Fibroblast of pulmonary artery (primary cell): ENCODE results near the gene ZRANB1.

Source experiments
- DNase-seq: peaks from one replicate; pipeline ENCODE4 v3.0.0-alpha.2; 2010; ENCODE audit warnings: low read depth
- H3K4me3 ChIP-seq: replicated peaks from 2 replicates; pipeline ENCODE4 v1.5.1; 2011; ENCODE audit warnings: low read depth, mild to moderate bottlenecking, control low read depth, low read length, moderate library complexity
- TF ChIP-seq, protein P1 (sequence below): IDR thresholded peaks from 2 replicates; pipeline ENCODE4 v1.5.1; 2011; ENCODE audit warnings: mild to moderate bottlenecking, control low read depth, low read length, inconsistent platforms; ENCODE audit errors: missing control alignments

ZRANB1 gene

DNA sequence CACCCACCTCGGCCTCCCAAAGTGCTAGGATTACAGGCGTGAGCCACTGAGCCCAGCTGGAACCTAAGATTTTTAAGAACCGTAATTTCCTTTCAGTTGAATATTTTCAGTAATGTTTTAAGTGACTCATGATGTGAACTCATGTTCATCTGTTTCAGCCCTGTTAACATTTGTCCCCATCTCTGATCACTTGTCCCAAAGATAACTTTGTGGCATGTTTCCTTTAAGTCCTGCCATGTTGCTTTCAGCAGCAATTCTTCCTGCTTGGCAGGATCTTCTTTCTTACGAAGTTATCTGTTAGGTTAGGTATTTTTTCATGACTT, 19.3 kb downstream of the ZRANB1 start:
- TF ChIP-seq, protein P1, sequence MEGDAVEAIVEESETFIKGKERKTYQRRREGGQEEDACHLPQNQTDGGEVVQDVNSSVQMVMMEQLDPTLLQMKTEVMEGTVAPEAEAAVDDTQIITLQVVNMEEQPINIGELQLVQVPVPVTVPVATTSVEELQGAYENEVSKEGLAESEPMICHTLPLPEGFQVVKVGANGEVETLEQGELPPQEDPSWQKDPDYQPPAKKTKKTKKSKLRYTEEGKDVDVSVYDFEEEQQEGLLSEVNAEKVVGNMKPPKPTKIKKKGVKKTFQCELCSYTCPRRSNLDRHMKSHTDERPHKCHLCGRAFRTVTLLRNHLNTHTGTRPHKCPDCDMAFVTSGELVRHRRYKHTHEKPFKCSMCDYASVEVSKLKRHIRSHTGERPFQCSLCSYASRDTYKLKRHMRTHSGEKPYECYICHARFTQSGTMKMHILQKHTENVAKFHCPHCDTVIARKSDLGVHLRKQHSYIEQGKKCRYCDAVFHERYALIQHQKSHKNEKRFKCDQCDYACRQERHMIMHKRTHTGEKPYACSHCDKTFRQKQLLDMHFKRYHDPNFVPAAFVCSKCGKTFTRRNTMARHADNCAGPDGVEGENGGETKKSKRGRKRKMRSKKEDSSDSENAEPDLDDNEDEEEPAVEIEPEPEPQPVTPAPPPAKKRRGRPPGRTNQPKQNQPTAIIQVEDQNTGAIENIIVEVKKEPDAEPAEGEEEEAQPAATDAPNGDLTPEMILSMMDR: no peak
- DNase-seq: no peak
- no peak overlapping the region for H3K4me3 ChIP-seq

DNA sequence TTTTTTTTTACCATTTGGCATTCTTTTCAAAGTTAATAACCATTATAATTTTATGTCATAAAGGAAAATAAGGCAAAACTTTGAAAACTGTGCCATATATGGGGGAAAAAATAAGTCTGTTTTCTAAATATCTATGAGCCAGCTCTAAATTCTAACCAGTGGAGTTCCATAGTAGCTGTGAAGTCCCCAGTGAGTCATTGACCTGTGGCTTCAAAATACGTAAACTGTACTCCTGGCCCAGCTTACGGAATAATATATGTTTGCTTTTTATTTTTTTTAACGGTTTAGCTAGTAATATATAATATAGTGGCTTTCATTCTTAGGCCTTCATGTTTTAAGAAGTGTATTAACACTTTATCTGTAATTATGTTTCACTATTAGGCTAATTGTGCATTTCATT, 20.5 kb downstream of the ZRANB1 start:
- H3K4me3 ChIP-seq: no peak overlapping the region
- DNase-seq: no peak
- TF ChIP-seq, protein P1: no peak

DNA sequence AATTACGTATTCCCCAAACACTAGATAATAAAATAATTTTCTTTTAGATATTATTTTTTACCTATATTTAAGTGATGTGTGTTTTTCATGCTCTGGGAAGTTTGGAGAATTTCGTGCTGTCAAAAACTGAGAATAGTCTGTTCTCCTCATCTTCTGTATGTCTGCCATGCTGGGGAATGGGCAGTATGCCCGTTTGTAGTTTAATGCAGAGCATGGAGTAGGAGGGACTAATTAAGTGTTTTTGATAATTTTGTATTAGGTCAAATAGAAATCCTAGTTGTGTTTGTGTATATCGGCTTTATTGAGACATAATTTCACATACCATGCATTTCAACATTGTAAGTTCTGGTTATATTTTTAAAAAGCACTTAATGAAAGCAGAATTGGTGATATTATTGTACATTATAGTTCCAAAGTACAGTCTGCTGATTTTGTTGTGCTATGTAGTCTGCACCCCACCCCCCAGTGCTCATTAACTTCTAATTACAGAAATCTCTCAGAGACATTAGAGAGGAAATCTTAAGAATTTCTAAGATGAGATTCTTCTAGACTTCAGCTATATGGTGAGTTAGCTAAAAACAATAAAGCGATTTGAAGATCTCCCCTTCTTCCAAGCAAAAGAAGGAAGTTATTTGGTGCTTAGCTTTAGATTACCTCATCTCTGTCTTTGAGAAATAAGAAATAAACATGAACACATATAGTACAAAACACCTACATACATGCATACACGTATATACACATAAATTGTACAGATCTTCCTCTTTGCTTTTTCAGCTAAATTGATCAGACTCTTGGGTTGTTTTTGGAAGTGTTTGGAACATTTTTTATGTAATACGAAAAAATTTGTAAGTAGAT, 22.2 kb downstream of the ZRANB1 start:
- TF ChIP-seq, protein P1: no peak
- H3K4me3 ChIP-seq: no peak overlapping the region
- no peak for DNase-seq

DNA sequence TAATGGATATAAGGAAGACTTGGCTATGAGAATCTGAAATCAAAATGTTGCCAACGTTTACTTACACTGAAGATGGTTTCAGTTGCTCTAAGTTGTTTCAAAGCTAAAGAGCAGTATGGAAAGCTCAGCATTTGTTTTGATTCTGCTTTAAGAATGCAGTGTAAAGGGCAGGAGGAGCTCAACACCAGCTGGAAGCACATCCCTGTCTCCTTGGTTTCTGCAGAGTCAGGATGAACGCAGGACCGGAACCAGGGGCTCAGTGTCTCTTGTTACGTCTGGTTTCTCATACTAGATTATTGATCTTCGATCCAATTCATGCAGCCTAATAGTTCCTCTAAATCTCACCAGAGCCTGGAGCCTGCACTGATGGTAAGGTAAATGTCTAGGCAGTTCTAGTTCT, 24.1 kb downstream of the ZRANB1 start:
- no peak for DNase-seq

DNA sequence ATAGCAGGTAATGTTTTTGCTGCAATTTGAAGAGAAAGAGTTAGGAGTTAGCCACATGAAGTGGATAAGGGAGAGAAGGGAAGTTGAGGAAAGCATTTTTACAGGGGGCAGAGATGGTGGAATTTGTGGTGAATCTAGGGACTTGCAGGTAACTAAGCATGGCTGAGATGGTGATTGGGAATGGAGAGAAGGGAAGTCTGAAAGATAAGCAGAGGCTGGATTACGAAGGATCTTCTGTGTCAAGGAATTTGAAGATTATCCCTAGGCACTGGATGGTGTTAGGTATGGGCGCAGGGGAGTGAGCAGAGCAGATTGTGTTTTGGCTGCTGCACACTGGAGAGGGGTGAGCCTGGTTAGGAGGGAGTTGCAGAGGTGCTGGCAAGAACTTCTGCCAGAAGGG, 25.3 kb downstream of the ZRANB1 start:
- DNase-seq: no peak
- H3K4me3 ChIP-seq: no peak overlapping the region

More for the DNA sequence above, 24.1 kb downstream of the ZRANB1 start:
- H3K4me3 ChIP-seq: no peak overlapping the region
- TF ChIP-seq, protein P1: no peak

DNA sequence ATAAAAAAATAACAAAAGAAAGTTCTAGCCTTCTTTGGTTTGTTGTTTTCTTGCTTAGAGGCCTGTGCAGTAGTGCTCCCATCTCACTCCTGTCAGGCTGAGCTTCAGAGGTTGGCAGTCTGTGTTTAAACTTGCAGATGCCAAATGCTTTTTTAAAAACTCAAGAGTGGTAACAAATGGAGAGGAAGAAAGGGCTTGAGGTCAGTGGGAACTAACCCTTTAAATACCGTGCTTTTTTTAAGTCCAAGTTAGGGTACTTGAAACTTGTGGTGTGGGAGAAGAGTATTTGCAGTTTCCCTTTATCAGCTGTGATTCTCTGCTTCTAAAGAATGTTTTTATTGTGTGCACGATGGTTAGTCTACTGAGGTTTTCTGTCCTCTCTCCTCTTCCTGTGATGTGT, 29.4 kb downstream of the ZRANB1 start:
- H3K4me3 ChIP-seq: no peak overlapping the region
- TF ChIP-seq, protein P1: no peak
- no peak for DNase-seq

More for the DNA sequence above, 25.3 kb downstream of the ZRANB1 start:
- TF ChIP-seq, protein P1: no peak

DNA sequence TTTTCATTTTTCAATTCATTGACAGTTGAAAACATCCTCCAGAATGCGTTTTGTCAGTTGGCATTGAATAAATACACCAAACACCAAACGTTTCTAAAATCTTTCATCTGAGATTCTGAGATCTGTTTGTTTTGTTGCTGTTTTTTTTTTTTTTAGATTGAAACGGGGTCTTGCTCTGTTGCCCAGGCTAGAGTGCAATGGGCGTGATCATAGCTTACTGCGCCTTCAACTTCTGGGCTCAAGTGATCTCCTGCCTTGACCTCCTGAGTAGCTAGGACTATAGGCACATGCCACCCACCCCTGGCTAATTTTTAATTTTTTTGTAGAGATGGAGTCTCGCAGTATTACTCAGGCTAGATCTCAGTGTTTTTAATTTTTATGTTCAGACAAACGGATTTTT, 30.7 kb downstream of the ZRANB1 start:
- no peak overlapping the region for H3K4me3 ChIP-seq
- DNase-seq: no peak
- TF ChIP-seq, protein P1: no peak
